Measurements from ENCODE around the gene PKD1.
A peak's percentile ranks its signal among the peaks of the same experiment; 100 is the strongest.
"Not testable (repeated sequence)": the region's sequence is repeated elsewhere in the genome, so short reads cannot be mapped to it uniquely, and the experiment has no call there.

The PKD1 gene

DNA sequence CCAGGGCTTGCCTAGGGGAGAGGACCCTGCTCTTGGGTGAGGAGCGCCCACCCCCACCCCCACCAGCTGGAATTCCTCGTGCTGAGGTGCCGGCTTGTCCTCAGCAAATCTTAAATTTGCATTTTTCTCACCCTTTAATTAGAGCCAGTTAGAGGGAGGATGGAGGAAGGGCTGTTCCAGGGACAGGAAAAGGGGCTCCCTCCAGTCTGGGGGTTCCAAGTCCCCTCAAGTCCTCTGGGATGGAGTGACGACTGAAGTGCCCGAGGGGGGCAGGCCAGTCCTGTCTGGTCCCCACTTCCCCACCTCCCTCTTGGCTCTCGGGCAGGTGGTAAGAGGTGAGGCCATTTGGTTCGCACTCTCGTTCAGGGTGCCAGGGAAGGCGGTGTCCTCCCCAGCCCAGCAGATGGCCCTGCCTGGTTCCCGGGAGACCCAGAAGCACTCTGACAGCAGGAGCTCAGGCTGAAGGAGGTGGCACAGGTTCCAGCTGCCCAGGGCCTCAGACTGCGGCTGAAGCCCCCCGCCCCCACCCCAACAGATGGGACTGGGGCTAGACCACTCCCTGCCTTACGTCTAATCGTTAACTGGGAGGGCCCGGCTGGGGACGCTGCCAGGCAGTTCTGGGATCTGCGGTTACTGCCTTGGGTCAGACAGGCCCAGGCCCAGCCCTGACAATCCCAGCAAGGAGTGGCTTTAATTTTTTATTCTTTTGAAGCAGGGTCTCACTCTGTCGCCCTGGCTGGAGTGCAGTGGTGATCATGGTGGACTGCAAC lies 14.9 kb upstream of the PKD1 start:
- DNase-seq = no peak

DNA sequence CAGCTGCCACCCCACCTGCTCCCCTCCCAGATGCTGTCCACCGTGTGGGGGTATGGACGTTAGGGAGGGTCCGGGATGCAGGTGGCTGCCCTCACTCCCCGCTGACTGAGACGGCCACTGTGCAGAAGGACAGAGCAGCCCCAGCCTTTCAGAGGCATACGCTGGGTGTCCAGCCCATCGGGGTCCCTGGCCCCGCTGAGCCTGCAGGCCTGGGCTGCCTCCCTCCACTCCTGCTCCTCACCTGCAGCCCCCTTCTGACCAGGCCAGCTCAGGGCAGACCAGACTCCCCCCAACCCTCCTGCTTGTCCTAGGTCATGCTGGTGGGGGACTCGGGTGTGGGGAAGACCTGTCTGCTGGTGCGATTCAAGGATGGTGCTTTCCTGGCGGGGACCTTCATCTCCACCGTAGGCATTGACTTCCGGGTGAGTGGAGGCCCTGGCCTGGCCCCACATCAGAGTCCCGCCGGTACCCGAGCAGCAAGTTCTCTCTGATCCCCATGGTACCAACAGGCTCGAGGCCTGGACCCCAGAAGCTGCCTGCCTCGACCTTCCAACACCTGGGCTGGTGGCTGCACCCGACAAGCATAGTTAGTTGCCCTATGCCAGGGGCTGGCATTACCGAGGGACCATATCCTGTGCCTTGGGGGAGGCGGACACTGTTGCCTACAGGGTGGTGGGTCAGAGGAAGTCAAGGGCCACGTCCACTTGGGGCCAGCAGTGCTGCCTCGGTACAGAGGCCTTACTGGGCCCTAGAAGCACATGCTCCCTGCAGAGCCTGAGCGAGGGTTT lies 14.1 kb upstream of the PKD1 start:
- DNase-seq = peak in 1 of 5 donors; percentile 4

DNA sequence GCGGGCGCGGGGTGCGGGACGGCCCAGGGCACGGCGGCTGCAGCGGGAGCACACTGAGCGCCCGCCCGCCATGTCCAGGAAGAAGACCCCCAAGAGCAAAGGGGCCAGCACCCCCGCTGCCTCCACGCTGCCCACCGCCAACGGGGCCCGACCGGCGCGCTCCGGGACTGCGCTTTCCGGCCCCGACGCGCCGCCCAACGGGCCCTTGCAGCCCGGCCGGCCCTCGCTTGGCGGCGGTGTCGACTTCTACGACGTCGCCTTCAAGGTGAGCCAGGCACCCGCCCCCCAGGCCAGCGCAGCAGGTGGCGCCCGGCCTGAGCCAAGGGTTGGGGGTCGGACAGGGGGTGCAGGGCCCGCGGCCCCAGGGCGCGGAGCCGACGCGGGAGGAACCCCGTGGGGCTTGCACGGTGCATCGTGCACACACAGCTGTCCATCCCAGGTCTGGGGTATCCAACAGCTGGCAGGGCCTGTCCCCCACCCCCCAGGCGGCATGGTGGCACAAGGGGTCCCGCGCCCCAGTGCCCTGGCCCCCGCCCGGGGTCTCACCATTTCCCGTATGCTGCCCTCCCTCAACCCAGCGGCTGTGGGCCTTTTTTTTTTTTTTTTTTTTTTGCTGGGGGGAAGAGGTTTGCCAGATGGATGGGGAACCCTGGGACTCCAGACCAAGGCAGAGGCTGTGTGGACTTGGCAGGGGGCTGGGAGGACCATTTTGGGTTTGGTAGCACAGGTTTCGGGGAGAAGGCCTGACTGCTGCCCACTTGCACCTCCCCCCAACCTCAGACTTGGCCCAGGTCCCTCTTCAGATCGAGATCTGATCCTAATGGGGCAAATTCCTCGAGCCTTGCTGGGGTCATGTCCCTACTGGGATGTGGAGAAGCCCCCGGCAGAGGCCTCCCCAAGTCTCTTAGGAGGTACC lies 13.3 kb upstream of the PKD1 start:
- peak in 2 of 5 donors; percentile 8 to 29 for DNase-seq

DNA sequence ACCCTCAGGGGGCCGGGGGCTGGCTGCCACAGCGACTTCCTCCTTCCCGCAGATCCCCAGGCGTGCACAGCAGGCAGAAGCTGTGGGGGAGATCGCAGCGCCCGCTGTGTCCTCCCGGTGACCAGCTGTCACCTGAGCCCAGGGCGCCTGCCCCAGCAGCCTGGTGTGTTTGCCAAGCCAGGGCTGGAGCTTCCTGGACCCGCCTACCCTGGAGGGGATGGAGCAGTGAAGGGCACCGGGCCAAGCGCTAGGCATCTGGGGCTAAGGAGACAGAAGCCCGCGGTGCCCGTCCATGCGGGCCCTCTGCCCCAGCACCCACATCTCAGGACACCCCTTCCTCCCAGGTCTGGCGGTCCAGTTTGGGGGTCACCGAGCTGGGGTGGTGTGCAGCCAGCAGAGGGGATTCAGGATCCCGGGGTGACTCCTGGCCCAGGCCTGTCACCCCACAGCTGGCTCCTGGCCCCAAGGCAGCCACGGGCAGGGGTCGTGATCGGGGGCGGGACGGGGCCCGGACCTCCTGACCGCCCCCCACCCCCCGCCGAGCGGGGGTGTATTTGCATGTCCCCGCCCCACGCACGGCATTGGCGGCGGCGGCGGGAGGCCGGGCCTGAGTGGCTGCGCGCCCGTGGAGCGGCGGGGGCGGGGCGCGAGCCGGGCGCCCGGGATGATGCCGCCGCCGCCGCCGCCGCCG lies 12.4 kb upstream of the PKD1 start, which contains the start of gene RAB26:
Gene RAB26 (plus strand): TSS at position 645 of the 691 bp plus-strand sequence. CDS start 159 bp downstream, outside the sequence.
- DNase-seq = peak; percentile 41 to 66 (median 48)

DNA sequence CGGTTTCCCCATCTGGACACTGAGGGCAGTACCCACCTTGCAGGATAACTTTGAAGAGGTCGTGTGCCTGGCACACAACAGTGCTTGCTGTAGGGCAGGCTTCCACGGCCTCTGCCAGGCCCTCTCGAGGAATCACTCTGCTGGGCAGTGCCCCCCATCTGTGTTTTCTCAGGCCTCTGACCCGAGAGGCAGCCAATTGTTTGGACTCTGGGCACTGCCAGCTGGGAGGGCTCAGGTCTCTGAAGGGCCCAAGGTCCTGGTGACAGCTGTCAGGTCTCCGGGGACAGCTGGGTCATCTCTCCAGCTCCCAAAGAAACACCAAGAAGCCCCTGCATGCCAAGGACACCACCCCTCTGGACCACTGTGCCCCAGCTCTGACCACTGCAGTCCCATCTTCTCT lies 11.7 kb upstream of the PKD1 start:
- no peak for DNase-seq

DNA sequence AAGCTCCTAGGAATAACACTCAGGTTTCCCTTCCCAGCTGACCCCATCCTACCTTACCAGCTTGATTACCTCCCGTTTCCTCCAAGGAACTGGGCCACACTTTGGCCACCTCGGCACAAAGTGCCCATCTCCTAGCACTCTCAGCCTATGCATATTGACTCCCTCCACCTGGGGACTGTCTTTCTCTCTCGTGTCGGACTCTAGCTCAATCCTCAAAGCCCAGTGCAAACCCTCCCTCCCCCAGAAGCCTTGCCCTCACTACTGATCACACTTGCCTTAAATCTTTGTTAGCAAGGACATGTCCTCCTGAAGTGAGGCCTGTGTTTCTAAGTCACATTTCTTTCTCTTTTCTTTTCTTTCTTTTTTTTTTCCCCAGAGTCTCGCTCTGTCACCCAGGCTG lies 10.1 kb upstream of the PKD1 start:
- DNase-seq = no peak

DNA sequence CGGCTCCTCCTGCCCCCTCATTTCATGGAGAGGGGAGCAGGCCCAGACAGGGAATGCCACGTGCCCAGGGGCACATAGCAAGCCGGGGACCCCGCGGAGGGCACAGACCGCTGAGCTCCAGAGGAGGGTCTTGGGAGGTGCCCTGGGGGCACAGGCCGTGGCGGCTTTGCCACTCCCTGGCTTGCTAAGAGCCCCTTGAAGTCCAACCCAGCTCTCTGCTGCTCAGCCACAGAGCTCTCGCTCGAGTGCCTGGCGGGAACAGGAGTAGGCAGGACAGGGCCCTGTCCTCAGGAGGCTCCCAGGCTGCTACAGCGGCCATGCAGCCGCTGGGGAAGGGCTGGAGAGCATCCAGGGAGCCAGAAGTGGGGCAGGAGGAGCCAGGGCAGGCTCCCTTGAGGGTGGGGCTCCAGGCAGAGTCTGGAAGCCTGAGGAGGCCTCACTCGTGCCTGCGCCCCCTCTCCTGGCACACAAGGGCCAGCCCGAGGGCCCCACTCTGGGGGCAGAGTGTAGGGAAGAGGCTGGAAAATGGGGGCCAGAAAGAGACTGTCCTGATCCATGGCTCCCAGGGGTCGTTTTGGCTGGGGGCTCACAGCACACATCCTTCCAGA lies 8.3 kb upstream of the PKD1 start:
- no peak for DNase-seq

DNA sequence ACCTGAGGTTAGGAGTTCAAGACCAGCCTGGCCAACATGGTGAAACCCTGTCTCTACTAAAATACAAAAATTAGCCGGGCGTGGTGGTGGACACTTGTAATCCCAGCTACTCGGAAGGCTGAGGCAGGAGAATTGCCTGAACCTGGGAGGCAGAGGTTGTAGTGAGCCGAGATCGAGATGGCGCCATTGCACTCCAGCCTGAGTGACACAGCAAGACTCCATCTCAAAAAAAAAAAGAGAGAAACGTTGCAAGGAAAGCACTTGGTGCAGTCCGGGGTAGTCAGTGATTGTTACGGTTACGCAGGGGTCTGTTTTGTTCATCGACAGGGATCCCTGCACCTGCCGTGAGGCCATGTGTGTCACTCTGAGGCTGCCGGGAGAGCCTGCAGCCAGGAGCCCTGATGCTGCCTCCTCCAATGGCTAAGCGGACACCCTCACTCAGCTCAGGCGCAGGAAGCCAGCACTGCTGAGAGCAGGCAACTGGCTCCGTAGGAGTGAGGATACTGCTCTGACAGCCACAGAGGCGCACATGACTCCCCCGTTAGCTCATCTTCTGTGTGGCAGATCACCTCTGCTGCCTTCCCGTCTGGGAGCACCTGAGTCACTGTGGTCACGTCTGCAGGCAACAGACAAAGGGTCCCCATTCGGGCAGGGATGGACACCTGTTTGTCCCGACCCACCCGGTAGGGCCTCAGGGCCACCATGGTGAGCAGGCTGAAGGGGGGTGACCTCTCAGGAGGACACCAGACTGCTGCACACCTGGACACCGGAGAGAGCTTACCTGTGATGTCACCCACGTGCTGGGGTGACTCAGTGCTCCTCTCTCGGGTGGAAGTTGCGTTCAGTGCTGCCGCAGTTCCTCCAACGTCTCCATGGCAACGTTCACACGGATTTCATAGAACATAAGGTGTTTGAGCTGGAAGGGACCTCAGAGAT lies 7.5 kb upstream of the PKD1 start:
- DNase-seq = no peak

DNA sequence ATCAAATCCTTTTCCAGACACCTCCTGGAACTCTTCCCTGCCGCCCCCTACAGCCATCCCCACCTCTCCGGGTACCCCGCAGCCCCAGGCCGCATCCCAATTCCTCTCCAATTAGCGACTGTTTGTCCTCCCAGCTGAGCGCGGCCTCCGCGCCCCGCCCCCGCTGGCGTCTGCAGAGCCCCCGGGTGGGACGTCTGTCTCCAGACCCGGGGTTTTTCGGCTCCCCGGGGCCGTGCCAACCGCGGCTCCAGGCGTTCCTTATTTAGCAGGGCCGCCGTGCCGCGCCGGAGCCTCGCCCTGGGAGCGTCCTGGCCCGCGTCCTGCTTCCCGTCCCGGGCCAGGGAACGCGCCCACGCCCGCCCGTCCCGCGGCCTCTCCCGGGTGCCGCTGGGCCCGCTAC lies 627 bp downstream of the PKD1 start:
- DNase-seq = not testable (repeated sequence)

DNA sequence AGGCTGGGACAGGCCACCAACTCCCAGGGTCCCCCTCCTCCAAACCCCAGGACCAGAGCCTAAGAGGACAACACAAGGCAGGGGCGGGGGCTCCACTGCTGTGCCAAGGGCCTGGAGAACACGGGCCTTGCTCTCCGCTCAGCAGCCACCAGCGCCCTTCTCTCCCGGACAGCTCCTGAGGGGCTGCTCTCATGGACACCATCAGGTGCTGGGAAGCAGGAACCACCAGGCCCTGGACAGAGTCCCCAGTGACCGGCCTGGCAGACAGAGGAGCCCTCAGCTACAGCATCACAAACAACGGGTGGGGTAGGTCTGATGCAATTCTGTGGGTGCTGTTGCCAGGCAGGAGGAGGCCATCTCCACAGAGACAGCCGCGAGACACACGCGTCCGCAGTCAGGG lies 1.9 kb downstream of the PKD1 start:
- DNase-seq = not testable (repeated sequence)

DNA sequence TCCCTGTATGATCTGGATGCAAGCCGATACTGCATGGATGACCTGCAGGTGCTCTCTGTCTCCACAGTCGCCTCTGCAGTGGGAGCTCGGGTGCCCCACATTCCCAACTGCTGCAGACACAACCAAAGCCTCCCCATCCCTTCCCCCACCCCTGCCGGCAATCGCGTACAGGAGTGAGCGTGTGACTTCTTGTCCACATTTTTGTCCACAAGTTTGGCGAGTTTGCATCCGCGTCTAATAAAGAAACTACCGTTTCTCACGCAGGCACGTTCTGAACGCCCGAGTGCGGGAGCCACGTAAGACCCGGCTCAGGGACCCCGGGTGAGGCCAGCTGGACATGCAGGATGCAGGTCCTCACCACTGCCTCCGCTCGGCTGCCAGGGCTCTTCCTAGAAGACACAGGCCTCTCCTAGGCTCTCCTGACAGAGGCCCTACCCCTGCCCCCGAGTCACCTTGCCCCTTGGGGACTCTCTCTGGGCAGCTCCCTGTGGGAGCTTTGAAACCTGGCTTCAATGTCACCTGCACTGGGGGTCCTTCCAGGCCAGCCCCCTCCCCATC lies 5.7 kb downstream of the PKD1 start:
- not testable (repeated sequence) for DNase-seq

DNA sequence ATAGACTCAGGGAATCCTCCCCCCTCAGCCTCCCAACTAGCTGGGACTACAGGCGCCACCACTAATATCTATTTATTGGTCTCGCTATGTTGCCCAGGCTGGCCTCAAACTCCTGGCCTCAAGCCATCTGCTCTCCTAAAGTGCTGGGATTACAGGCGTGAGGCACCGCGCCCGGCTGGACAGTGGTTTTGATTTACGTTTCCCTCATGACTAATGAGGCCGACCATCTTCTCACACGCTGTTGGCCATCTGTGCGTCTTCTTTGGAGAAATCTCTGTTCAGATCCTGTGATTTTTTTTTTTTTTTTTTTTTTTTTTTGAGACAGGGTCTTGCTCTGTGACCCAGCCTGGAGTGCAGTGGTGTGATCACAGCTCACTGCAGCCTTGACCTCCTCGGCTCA lies 6.4 kb downstream of the PKD1 start:
- DNase-seq = not testable (repeated sequence)

DNA sequence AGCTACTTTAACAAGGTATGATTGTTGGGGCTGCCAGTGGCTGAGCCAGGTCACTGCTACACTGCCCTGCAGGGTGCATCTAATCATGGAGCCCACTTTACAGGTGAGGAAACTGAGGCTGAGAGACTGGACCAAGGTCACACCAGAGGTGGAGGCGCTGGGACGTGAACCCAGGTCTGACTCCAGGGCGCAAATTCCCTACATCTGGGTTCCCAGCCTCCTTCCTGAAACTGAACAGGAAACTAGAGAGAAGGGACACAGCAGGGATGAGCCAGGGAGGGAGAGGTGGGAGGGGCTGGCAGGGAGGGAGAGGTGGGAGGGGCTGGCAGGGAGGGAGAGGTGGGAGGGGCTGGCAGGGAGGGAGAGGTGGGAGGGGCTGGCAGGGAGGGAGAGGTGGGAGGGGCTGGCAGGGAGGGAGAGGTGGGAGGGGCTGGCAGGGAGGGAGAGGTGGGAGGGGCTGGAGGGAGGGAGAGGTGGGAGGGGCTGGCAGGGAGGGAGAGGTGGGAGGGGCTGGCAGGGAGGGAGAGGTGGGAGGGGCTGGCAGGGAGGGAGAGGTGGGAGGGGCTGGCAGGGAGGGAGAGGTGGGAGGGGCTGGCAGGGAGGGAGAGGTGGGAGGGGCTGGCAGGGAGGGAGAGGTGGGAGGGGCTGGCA lies 7.9 kb downstream of the PKD1 start:
- peak in 1 of 5 donors; percentile 43 for DNase-seq

DNA sequence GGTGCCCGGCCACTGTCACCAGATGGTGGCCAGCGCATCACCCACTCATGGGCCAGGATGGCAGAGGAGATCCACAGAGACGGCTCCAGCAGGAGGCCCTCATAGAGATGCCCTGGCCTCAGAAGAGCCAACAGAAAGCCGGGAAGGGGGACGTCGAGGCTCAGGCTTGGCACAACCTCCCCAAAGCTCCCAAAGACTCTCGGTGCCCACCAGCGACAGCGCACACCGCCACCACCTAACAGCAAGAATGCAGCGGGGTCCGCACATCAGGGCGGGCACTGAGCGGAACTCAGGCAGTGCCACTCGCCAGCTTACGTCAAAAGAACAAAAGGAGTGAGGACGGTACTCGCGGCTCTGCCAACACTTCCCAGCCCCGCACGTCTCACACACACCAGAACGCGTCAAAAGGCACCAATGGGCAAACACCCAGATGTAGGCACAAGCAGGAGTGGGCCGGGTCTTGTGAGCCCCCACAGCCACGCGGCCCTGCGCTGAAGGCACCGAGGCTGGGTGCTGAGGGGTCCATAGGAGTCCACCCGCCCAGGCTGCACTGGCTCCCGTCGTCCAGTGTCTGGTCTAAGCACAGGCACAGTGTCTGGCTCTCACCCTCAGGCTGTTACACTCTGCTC lies 8.7 kb downstream of the PKD1 start:
- not testable (repeated sequence) for DNase-seq

DNA sequence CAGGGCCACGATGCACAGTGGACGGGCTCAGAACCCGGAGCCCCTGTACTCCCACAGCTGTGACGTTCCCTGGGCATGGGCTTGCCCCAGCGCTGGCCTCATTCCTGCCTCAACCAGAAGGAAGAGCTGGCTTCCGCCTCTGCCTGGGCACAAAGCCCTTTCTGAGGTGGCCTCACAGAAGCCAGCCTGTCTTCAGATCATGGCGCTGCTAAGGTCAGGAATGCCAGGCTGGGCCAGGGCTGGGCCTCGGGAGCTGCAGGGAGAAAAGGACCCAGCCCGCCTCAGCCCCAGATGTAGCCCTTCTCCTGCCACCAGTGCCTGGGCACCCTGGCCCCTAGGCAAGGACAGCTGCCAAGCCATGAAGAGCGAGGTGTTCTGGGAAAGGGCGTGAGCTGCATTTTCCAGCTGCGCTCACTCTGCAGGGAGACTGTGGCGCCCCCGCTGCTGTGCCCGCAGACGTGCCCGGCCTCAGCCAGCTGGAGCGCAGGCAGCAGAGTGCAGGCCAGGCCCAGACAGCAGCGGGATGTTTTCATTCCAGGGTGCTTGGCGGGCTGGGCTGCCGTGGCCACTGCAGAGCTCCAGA lies 9.4 kb downstream of the PKD1 start:
- DNase-seq = not testable (repeated sequence)

DNA sequence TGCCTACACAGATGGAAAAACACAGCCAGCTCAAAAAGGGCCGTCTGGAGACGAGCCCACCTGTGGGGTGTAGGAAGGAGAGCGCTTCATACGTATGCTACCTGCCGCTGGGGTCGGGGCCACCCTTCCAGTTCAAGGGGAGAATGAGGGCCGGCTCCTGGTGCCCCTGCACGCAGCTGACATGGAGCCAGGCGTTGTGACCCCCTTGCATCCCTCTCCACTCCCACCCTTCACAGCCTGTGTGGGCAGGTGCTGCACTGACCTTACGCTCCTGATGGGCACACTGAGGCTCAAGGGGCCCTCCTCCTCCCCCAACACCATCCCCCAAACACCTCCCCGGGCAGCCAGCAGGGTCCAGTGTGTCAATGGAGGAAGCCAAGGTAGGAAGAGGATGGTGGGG lies 10.1 kb downstream of the PKD1 start:
- DNase-seq = not testable (repeated sequence)

DNA sequence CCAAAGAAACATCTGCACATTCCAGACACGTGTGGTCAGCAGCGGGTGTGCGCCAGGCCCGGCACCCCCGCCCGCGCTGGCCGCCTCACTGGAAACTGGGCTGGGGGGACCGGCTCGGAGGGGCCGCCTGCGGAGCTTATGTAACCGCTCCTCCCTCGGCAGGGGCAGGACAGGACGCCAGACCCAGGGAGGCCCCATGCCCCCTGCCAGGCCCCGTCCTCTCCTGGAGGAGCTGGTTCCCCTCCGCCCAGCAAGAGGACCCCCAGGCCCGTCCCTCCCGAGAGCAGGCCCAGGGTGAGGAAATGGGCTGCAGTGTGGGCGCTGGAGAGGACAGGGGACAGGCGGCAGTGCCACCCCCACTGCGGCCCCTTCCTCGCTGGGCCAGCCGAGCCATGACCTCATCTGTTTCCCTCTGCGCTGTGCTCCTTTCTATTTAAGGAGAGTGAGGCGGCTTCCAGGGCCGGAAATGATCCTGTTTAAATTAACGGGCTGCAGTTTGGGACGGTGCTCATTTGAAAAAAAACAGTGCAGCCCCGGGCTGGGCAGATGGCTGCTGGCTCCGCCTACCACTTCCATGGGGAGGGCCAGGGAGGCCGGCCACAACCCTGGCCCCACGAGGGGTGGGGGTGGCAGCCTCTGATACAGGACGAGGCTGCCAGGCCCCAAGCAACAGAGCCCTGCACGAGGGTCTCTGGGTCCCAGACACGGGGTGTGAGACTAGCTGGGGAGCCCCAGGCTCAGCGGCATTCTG lies 10.8 kb downstream of the PKD1 start:
- DNase-seq = not testable (repeated sequence)

DNA sequence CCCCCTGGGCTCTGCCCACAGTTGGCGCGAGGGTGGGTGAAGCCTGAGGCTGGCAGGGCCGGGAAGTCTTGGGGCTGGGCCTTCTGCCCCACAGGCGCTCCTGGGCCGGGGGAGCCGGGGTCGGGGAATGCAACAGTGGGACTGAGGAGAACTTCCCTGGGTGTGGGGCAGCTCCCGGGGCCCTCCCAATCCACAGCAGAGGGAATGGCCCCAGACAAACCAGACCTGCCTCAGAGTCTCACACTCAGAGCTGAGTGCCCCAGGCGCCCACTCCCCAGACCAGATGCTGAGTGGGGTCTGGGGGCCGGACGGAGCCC lies 11.4 kb downstream of the PKD1 start:
- not testable (repeated sequence) for DNase-seq
